HEK293T (cell line): ENCODE results near the gene CD19.

Experiments
- ARNT ChIP-seq: fragments of 450-650 bp; IDR thresholded peaks from 2 replicates; pipeline ENCODE4 v1.6.1; 2017; ENCODE audit warnings: mild to moderate bottlenecking
- BHLHE40 ChIP-seq: fragments of 450-650 bp; IDR thresholded peaks from 2 replicates; pipeline ENCODE4 v1.6.1; 2016; ENCODE audit warnings: mild to moderate bottlenecking, moderate library complexity, borderline replicate concordance
- CTBP1 ChIP-seq: fragments of 450-650 bp; IDR thresholded peaks from 2 replicates; pipeline ENCODE4 v1.6.1; 2016; ENCODE audit warnings: borderline replicate concordance
- ELF4 ChIP-seq: fragments of 450-650 bp; IDR thresholded peaks from 2 replicates; pipeline ENCODE4 v1.6.1; 2017; ENCODE audit warnings: antibody characterized with exemption
- FOXA1 ChIP-seq: fragments of 450-650 bp; IDR thresholded peaks from 2 replicates; pipeline ENCODE4 v1.6.1; 2016; ENCODE audit warnings: mild to moderate bottlenecking
- FOXK2 ChIP-seq: fragments of 450-650 bp; IDR thresholded peaks from 2 replicates; pipeline ENCODE4 v1.6.1; 2016; ENCODE audit warnings: mild to moderate bottlenecking
- FOXM1 ChIP-seq: fragments of 450-650 bp; IDR thresholded peaks from 2 replicates; pipeline ENCODE4 v1.6.1; 2017; ENCODE audit warnings: mild to moderate bottlenecking, borderline replicate concordance
- HDGF ChIP-seq: fragments of 450-650 bp; IDR thresholded peaks from 2 replicates; pipeline ENCODE4 v1.6.1; 2017; ENCODE audit warnings: antibody characterized with exemption, borderline replicate concordance
- LEF1 ChIP-seq: fragments of 450-650 bp; IDR thresholded peaks from 2 replicates; pipeline ENCODE4 v1.6.1; 2017; ENCODE audit warnings: mild to moderate bottlenecking, borderline replicate concordance
- NFRKB ChIP-seq: fragments of 450-650 bp; IDR thresholded peaks from 2 replicates; pipeline ENCODE4 v1.6.1; 2016; ENCODE audit warnings: mild to moderate bottlenecking, moderate library complexity
- SP1 ChIP-seq: fragments of 450-650 bp; IDR thresholded peaks from 2 replicates; pipeline ENCODE4 v1.6.1; 2017
- SUZ12 ChIP-seq: fragments of 450-650 bp; IDR thresholded peaks from 2 replicates; pipeline ENCODE4 v1.6.1; 2016; ENCODE audit warnings: mild to moderate bottlenecking
- TARDBP ChIP-seq: fragments of 450-650 bp; IDR thresholded peaks from 2 replicates; pipeline ENCODE4 v1.6.1; 2016
- TF ChIP-seq, protein P1 (sequence below): fragments of 450-650 bp; IDR thresholded peaks from 2 replicates; pipeline ENCODE4 v1.6.1; 2016

DNA sequence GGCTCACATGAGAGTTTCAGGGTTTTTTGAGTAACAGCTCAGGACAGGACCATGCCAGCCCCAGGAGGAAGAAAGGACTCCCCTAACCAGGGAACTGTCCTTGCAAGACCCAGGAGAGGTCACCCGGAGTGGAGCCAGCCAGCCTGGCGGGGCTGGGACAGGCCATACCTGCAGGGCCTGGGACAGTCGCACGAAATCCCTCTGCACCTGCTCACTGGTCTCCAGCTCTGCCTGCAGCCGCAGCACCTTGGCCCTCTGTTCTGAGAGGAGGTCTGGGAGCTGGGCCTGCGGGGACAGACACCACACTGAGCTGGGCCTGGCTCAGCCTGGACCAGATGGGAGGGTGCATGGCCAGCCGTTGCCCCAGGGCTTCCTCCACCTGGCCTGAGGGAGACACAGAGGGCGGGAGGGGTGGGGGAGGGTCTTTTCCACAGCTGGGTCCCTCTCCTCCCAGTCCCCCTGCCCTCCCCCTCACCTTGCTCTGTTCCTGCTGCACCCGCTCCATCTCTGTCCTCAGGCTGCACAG lies 26.5 kb upstream of the CD19 start:
- TF ChIP-seq ELF4: no peak
- no peak for TF ChIP-seq SUZ12
- no peak for TF ChIP-seq SP1
- no peak for TF ChIP-seq BHLHE40
- TF ChIP-seq CTBP1: no peak
- TF ChIP-seq LEF1: no peak
- TF ChIP-seq TARDBP: no peak
- TF ChIP-seq NFRKB: no peak
- no peak for TF ChIP-seq FOXM1
- TF ChIP-seq HDGF: no peak
- TF ChIP-seq FOXA1: no peak
- TF ChIP-seq ARNT: no peak
- no peak for TF ChIP-seq FOXK2
- TF ChIP-seq, protein P1, sequence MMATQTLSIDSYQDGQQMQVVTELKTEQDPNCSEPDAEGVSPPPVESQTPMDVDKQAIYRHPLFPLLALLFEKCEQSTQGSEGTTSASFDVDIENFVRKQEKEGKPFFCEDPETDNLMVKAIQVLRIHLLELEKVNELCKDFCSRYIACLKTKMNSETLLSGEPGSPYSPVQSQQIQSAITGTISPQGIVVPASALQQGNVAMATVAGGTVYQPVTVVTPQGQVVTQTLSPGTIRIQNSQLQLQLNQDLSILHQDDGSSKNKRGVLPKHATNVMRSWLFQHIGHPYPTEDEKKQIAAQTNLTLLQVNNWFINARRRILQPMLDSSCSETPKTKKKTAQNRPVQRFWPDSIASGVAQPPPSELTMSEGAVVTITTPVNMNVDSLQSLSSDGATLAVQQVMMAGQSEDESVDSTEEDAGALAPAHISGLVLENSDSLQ: no peak
